IPS DF 4.7 (cell line): ENCODE results near the gene PEA15.

Experiments
- DNase-seq: peaks from one replicate; pipeline ENCODE4 v3.0.0-alpha.2; 2013; ENCODE audit warnings: low spot score; ENCODE audit errors: extremely low read depth

PEA15 gene

GRCh38 chr1:160205242-160206035 is at the start of gene PEA15:
Gene PEA15 (plus strand): TSS chr1:160205384. CDS start chr1:160211545, 6,161 bp downstream.
- no peak for DNase-seq

DNA sequence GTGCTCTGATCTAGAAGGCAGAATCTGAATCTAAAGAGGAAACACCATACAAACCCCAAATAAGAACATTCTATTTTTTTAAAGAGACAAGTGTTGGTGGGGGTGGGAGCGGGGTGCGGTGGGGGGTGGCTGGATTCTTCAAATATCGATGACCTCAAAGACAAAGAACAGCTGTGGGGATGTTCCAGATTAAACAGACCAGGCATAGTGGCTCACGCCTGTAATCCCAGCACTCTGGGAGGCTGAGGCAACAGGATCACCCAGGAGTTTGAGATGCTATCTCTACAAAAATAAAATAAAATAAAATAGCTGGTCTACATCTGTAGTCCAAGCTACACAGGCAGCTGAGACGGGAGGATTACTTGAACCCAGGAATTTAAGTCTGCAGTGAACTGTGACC is 48.8 kb upstream of the PEA15 start:
- no peak for DNase-seq

DNA sequence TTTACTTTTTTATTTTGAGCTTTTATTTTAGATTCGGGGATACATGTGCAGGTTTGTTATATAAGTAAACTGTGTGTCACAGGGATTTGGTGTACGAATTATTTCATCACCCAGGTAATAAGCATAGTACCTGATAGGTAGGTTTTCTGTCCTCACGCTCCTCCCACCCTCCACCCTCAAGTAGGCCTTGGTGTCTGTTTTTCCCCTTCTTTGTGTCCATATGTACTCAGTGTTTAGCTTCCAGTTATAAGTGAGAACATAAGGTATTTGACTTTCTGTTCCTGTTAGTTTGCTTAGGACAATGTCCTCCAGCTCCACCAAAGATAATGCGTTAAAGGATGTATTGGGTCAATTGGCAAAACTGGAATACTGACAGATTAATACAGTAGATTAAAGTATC is 48.0 kb upstream of the PEA15 start:
- DNase-seq = no peak

GRCh38 chr1:160158031-160158430 is 47.2 kb upstream of the PEA15 start:
- no peak for DNase-seq

DNA sequence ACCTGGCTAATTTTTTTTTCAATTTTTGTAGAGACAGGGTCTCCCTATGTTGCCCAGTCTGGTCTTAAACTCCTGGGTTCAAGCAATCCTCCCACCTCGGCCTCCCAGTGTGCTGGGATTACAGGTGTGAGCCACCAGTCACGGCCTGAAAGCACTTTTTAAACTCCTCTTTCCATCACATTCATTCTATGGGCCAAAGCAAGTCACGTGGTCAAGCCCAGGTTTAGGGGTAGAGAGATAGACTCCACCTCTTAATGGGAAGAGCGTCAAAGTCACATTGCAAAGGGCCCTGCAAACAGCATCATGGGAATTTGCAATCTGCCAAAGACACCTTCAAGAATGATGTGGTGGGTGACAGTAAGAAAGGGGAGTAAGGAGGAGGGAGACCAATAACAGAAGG is 46.6 kb upstream of the PEA15 start:
- DNase-seq = no peak

DNA sequence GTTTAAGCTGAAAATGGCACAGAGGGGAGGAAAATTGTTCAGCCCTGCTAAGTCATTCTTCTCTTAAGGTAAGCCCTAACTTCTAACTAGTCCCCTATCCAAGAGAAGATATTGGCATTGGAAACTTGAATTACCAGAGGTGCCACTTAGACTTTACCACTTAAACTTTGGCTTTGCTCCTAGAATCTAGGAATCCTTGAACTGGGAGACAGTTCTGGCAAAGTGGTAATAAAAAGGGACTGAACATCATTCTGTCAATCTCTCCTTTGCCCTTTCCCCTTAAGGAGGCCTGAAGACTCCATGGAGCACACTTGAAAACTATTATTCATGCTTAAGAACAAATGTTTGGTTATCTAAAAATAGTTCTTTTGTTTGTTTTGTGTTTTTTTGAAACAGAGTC is 45.3 kb upstream of the PEA15 start:
- no peak for DNase-seq

DNA sequence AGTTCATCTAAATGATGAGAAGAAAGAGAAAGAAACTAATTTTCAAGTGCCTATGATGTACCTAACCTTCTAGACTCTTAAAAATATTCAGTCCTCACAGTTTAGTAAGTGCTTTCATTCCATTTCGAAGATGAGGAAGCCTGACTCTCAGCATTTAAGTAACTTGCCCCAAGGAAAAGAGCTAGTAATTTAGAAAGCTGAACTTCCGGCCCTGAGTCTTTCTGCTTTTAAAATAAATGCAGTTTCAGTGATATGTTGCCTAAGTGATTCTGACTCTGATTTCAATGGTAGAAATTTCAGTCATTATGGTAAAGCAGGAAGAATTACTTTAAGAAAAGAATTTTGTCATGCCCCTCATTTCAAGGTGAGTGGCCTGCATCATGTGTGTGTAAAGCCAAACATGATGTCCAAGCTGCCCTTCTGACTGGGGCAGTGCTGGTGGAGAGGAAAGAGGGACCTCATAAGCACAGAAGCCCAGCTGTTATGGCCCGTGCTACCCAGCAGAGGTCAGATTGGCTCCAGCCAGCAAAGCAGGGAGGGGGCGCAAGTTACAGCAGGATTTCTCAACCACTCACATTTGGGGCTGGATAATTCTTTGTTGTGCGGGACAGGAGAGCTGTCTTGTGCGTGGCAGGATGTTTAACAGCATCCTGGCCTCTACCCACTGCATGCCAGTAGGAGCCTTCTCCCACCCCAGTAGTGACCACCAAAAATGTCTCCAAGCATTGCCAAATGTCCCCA is 43.0 kb upstream of the PEA15 start:
- DNase-seq = no peak

DNA sequence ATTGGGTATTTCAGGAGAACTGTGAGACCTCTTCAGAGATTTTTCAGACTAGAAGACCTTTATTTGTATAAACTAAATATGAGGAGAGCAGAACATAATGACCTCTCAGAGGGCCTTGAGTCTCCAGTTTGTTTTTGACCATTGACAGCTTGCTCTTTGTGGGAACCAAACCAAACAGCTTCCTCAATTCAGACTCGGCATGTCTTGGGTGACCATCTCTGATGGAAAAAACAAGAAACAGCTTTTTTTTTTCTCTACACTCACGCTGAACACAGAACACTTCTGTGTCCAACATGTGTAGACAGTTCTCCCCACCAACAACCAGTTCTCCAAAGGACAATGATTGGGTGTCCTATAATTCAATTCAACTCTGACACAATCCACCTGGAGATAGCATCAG is 42.3 kb upstream of the PEA15 start:
- no peak for DNase-seq

GRCh38 chr1:160163615-160164014 is 41.6 kb upstream of the PEA15 start:
- no peak for DNase-seq

- DNase-seq = no peak
These were observed 41.1 kb upstream of the PEA15 start for GRCh38 chr1:160164121-160164520.

DNA sequence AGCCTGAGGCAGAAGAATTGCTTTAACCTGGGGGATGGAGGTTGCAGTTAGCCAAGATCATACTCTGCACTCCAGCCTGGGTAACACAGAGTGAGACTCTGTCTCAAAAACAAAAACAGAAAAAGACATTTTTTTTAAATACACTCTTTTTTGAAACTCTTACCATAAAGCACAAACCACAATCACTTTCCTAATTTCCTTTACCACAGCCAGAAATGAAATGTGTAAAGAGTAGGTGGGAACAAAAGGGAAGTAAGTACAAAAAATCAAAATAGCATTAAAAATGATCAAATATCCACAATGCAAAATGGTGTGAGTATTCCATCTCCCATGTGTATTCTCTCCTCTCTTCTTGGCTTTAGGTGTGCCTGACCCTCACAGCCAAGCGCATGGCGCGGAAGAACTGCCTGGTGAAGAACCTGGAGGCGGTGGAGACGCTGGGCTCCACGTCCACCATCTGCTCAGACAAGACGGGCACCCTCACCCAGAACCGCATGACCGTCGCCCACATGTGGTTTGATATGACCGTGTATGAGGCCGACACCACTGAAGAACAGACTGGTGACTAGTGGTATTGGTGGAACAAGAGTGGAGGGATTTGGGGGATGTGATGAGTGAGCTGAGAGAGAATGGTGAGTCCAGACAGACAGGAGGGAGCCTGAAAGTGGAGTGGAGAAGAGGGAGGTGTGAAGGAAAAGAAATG is 38.9 kb upstream of the PEA15 start:
- DNase-seq = no peak

- DNase-seq = no peak
These were observed 38.1 kb upstream of the PEA15 start for GRCh38 chr1:160167056-160167455.

- DNase-seq = no peak
These were observed 37.6 kb upstream of the PEA15 start for GRCh38 chr1:160167580-160167979.

GRCh38 chr1:160168016-160168415 is 37.2 kb upstream of the PEA15 start:
- DNase-seq = no peak

DNA sequence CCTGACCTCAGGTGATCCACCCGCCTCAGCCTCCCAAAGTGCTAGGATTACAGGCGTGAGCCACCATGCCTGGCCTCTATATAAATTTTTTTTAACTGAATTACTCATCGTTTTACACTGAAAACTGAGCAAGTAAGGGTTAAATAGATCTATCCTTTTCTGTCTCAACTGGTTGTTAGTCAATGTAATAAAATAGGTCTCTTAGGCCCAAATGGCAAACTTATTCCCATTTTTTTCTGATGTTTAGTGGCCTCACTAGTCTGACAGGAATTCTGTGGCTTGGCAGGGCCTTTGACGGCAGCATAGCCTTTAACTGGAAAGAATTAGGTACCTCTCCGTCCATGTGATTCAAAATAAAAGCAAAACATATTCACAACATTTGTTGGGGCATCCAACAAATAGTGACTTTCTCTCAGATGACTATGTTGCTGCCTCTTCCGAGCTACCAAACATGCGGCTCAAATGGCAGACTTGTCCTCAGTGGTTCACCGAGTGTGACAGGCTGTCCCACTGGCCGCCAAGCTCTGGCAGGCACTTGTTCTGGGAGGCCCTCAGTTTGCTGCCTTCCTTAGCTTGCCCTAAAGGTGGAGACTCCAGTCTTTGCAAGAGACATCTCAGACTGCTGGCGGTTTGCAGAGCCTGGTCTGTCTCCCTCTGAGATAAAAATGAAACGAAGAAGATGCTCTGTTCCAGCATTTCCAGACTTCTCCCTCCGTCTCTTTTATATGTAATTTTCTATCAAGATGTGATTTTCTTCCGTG is 36.4 kb upstream of the PEA15 start:
- no peak for DNase-seq

GRCh38 chr1:160169553-160170399 is 35.4 kb upstream of the PEA15 start:
- DNase-seq = peak; percentile 99

GRCh38 chr1:160171354-160171753 is 33.8 kb upstream of the PEA15 start:
- no peak for DNase-seq

- no peak for DNase-seq
These were observed 33.2 kb upstream of the PEA15 start for GRCh38 chr1:160171980-160172379.

DNA sequence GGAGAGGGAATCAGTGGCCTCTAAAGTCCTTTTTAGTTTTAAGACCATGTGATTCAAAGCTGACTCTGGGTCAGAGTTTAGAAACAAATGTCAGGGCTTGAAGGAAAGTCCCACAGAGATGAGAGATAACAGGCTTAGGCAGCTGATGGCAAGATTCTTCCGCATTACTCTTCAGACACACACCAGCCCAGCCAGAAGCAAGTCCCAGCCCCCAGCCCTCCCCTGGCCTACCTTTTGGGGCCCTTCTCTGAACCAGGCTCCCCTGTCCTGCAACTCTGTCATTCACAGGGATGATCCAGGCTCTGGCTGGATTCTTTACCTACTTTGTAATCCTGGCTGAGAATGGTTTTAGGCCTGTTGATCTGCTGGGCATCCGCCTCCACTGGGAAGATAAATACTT is 28.0 kb upstream of the PEA15 start:
- no peak for DNase-seq

- no peak for DNase-seq
These were observed 27.5 kb upstream of the PEA15 start for GRCh38 chr1:160177667-160178066.

GRCh38 chr1:160178731-160179130 is 26.5 kb upstream of the PEA15 start:
- DNase-seq = no peak
